ENCODE measurements around the gene HAPSTR1.

Gene HAPSTR1

DNA sequence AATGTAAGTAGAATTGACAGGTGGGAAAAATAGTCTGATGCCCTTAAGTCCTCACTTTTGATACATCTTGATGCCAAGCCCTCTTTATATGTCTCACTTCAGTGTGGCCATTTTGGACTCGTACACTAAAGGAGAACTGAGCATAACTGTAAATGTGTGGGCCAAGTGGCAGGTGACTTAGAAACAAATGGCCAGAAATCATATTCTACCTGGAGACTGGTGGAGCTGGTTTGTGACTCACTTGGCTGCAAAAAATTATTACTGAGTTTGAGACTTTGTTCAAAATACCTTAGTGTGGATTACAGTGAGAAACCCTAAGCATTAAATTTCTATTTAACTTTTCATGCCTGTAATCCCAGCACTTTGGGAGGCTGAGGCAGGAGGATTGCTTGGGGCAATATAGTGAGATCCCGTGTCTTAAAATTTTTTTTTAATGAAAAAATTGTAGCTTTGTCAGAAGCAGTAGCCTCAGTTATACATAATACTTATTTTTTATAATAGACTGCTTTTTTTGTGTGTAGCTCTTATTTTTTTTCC lies 5.0 kb downstream of the HAPSTR1 start:
- no peak for DNase-seq (ENCODE audit: low read depth)

DNA sequence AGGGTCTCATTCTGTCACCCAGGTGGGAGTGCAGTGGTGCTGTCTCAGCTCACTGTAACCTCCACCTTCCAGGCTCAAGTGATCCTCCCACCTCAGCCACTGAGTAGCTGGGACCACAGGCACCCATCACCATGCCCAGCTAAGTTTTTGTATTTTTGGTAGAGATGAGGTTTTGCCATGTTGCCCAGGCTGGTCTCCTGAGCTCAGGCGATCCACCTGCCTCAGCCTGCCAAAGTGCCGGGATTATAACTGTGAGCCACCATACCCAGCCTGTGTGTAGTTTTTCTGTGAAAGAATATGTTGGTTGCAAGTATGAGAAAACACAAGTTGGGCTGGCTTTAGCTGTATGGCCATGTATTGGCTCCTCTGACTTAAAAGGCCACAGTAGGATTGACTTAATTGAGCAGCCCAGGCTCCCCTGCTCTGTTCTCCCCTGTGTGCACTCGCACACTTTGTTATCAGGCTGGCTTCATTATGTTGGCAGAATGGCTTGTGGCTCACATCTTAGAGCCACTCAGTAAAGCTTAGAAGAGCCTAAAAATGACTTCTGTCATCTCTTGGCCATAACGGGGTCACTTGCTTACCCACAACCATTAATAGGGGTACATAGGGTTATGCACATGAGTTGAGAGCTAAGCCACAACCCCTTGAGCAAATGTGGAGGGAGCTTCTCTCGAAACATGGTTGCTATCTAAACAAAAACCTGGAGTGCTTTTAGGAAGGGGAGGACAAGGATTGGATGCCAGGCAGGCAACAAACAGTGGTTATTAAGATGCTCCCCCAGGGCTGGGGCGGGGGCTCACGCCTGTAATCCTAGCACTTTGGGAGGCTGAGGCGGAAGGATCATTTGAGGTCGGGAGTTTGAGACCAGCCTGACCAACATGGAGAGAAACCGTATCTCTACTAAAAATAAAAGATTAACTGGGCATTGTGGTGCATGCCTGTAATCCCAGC lies 6.1 kb downstream of the HAPSTR1 start:
- no peak for DNase-seq (ENCODE audit: low read depth)

DNA sequence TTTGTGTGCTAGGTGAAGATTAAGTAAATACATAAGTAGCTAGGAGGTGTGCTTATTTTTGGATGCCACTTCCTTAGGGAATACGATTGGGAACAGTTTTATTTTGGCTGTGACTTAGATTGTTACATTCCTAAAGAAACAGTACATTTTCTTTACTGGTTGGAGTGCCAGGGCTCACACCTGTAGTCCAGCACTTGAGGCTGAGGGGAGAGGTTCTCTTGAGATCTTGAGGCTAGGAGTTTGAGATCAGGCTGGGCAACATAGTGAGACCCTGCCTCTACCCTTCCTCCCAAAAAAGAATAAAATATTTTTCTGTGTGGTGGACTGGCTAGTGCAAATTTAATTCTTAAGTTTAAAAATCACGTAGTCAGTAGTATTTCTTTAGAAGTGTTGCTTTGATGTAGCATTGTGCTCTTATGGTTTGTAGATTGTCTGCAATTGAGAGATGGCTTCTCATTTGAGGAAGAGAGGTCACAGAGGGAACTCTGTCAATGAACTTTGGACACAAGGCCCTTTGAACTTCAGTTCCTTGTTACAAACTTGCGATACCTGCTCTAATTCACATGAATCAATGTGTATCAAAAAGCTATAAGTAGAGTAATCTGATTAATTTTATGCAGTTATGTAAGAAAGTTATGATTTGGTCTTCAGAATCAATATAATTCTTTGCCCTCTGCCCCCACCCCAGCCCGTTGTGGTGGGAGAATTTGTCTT lies 7.1 kb downstream of the HAPSTR1 start:
- DNase-seq (ENCODE audit: low read depth) = no peak

DNA sequence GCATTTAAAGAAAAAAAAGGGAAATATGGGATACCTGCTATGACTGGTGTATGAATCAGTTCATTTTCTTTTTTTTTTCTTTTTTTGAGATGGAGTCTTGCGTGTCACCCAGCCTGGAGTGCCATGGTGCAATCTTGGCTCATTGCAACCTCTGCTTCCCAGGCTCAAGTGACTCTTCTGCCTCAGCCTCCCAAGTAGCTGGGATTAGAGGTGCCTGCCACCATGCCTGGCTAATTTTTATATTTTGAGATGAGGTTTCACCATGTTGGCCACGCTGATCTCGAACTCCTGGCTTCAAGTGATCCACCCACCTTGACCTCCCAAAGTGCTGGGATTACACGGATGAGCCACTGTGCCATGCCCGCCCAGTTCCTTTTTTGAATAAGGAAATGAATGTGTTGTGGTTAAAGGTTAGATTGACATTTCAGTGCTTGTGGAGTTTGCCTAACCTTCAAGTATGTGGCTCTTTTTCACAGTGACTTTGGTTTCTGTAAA lies 7.7 kb downstream of the HAPSTR1 start:
- DNase-seq (ENCODE audit: low read depth) = no peak

DNA sequence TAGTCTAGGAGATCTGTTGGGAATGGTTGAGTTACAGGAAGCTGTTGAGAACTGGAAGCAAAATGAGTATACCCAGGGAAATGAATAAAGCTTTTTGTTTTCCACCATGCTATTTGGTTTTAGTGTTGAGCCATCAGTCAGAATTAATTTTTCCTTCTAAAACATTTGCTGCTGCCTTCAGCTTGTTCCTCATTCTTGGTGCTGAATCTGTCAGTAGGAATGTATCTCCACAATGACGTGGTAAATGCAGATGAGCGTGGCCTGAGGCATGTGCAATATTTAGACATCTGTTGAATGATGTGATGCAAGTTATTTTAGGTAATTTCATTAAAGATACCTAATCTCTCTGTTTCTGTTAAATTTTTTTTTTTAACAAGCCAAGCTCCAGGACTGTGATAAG lies 10.9 kb downstream of the HAPSTR1 start:
- DNase-seq (ENCODE audit: low read depth) = no peak

DNA sequence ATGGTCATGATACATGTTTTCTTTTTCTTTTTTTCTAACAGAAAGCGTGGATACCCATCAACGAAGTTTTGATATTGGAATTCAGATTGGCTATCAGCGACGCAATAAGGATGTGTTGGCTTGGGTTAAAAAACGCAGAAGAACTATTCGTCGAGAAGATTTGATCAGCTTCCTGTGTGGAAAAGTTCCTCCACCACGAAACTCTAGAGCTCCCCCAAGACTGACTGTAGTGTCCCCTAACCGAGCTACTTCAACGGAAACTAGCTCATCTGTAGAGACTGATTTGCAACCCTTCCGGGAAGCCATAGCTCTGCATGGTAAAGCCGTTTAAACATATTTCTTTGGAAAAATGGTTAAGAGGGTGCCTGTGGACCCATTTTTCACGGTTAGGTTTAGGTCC lies 11.5 kb downstream of the HAPSTR1 start:
- no peak for DNase-seq (ENCODE audit: low read depth)

DNA sequence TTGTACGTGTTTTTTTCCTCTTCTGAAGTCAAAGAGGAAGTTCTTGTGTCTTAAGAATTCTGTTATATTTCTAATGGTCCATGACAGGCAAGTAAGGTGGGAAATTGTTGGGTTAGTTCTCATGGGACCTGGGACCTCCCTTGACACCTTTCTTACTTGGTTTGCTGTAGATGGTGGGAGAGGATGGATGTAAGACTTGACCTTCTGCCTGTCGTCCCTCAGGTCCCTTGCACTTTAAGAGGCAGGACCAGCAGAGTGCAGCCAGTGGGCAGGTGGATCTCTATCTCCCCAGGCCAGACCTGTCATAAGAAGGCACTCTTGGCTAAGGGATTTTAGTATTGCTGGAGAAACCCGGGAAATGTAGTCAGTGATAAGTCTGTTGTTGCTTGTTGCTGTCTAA lies 12.1 kb downstream of the HAPSTR1 start:
- no peak for DNase-seq (ENCODE audit: low read depth)

DNA sequence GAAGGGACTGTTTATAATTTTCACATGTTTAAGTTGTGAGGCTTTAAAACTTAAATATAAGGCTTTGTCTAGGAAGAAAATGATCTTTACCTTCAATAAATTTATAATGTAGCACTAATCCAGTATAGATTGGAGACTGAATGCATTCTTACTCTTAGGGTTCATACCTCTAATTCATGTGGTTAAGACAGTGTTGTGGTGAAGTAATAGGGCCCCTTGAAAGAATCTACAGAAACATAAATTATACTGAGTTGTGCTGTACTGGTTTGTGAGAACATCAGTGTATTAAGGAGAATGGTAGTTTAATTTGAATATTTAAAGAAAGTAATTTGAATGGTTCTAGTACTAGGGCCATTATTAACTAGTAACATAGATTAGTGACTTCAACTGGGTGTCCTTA lies 13.7 kb downstream of the HAPSTR1 start:
- DNase-seq (ENCODE audit: low read depth) = no peak

DNA sequence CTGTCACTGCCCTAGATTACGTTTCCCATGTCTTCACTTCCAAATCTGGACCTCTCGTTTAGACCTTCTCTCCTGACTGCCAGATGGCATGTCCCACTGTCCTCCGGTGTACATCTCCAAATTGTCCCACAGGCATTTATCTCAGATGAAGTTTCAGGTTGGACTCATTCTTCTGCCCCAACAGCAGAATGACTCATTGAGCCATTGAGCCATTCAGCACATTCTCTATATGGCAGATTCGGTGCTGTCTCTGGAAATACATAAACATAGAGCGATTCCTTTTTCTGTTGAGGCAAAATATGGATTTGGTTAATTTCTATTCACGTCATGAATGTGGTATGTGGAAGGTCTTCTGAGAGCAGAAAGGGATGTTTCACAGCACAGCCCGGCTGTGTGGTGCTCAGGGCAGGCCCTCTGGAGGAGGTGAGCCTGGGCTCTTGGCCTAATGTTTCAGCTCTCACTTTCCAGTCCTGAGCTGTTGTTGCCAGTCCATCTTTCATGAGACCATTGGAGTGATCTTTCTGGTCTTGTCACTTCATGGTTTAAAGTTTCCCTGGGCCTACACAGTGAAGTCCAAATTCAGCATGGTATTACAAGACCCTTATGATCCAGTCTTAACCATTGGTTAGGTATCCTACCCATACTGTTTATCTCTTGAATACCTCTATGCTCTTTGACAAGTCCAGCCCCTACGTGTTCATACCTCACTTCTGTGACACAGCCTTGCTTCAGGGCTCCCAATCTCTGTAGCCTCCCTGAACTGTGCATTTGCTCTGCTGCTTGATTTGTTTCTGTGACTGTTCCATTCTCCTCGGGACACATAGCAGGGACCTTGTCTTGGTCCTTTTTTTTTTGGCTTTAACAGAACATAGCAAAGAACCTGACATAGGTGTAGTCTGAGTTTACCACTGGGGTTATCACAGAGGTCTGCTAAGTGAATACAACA lies 15.9 kb downstream of the HAPSTR1 start:
- DNase-seq (ENCODE audit: low read depth) = no peak

DNA sequence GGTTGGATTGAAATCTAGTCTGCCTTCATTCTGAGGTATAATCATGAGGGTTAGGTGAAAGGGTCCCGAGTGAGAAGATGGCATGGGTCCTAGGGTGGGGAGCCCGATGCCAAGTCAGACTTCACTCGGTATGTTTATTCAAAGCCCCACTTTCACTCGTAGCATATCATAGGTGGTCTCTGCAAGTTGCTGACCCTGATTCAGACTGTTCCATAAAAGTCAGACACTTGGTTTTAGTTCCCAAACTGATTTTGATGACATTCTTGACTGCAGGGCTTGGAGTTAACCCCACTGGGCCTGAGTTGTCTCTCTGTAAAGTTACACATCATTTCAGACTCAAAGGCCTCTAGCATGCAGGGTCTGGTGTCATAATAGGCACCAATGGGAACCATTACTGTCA lies 17.8 kb downstream of the HAPSTR1 start:
- DNase-seq (ENCODE audit: low read depth) = no peak

DNA sequence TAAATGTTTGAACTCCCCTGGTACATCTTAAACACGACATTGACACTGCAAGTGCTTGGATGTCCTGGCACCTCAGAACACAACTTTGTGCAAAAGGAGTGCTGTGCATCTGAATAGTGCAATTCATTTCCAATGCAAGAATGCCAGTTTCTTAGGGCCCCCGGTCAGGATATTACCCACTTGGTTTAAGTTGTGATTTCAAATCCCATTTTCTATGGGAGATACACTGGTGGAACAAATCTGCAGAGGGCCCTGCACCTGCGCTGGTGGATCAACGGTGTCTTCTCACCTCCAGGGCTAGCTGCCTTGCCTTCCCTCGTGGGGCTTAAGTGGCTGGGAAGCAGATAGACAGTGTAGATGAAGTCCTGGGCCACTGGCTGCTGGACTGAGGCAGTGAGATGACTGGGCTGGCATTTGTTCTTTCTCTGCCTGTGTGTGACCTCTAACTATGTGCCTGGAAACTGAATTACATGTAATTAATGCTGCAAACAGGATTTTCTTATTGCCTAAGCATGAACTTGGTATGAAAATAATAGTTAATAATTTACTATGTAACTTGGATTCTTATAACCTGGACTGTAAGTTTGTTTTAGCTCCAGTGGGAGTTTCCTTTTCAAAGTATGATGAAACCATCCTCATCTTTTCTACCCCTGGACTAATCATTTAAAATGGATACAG lies 20.9 kb downstream of the HAPSTR1 start:
- no peak for DNase-seq (ENCODE audit: low read depth)

DNA sequence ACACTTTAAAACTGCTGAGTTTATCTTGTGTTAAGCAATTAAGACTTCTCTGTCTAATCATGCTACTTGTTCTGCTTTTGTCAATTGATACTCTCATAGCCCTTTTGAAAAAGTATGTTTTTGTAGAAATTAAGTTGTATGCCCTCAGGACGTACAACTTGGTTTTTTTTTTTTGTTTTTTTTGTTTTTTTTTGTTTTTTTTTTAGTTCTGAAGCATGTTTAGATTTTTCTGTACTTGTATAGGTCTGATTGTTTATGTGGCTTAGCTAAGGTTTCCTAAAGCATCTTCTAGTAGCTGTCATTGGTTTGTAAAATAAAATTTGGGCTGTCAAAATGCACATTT lies 21.4 kb downstream of the HAPSTR1 start:
- no peak for DNase-seq (ENCODE audit: low read depth)

DNA sequence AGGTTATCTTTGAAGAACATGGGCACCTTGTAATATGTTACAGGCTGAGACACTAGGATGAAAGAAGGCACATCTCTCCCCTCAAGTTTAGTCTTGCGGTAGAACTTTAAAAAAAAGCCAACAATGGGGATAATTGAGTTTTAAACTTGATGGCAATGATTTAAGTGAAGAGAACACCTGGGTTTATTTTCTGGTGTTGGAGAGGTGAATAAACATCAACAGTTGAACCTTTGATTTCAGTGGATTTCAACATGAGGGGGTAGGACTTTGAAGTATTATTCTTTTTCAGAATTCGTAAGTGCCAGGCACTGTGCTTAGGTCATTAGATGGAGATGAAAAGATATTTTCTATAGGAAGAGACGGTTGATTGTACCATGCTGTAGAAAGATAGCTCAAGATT lies 22.3 kb downstream of the HAPSTR1 start:
- no peak for DNase-seq (ENCODE audit: low read depth)

DNA sequence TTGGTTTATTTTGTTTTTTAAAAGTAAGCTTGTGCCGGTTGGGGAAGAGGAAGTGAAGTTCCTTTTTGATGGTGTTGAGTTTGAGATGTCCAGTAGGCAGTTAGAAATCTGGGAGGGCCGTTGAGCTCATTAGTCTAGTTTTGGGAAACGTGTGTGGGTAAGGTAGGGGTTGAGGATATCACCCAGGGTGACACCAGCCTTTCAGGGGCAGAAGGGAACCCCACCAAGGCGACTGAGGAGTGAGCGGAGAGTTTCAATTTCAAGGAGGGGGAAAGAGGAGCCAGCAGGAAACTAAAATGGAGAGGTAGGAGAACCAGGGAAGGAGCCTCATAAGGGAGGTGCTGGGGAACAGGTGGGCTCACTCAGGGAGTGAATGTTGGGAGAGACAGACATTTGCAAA lies 22.7 kb downstream of the HAPSTR1 start:
- no peak for DNase-seq (ENCODE audit: low read depth)

DNA sequence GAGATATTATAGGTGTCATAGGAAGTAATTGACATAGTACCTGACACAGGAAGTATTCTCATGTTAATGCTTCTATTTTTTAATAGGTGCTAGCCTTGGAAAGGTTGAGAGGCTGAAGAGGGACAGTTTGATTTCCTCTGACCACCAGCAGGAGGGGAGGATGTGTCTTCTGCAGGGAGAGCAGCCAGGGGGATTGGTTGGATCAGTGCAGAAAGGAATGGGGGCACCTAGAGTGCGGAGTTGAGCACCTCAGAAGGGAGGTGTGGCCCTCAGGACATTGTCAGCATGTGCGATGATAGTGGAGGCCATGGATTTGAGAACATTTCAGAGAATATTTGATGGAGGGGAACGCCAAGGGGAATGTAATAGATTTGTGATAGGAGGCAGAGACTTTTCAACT lies 23.4 kb downstream of the HAPSTR1 start:
- DNase-seq (ENCODE audit: low read depth) = no peak

DNA sequence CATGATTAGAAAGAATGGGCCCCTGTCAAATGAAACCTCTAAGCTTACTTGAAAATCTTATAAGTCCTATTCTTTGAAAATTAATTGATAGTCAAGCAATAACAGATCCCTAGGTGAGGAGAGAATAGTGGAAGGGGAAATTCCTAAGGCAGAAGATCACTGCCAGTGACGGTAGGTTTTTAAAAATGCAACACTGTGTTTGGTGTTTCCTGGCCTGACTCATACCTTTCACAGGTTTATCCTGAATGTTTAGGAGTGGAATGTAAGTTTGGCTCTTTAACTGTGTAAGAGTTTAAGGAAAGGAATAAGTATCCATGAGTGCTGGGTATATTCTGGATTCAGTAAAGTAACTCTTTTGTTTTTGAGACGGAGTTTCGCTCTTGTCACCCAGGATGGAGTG lies 23.8 kb downstream of the HAPSTR1 start:
- no peak for DNase-seq (ENCODE audit: low read depth)

DNA sequence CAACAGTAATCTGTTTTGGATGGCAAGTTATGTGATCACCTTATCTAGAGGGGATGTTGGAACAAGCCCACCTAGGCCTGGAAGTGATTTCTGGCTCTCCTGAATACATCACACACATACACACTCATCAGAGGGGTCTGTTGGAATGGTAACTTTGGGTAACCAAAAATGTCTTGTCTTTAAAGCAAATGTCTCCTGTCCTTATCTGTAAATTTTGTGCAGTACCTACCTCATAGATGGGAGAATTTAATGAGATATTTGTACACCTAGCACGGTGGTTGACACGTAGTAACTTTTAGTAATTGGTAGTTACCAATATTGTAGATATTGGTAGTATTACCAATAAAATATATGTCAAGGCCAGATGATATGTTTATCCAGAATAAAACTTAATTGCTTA lies 24.7 kb downstream of the HAPSTR1 start:
- DNase-seq (ENCODE audit: low read depth) = no peak

DNA sequence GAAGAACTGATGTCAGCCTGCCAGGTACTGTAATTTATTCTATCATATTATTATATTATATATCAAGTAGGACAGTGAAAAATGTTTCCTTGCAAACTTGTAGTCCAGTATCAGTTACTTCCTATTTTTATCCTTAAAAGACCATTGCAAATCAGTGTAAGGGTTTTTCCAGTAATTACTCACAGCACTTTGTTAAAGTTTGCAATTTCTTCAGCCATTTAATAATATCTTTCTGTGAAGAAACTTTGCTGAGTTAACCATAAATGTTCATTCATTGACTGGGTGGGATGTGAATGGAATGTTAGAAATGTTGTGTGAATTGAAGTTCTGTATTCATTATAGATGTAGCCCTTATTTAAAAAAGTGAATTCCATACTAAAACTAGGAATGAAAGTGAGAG lies 26.7 kb downstream of the HAPSTR1 start:
- DNase-seq (ENCODE audit: low read depth) = no peak

DNA sequence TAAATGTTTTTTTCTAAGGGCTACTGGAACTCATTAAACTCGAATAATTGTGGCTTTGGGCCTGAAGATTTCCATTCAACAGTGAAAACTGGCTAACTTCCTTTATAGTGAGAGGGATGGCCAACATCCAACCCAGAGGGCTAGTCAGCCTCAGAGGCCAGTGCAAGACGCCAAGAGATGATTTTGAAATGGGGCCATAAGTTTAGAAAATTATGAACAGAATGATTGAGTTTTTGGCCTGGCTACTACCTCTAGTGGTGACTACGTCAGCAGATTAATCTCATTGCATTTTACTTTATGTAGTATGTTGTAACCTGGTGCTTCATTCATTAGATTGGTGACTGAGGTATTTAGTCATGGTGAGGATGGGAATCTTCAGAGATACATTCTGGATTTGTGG lies 28.4 kb downstream of the HAPSTR1 start:
- no peak for DNase-seq (ENCODE audit: low read depth)

DNA sequence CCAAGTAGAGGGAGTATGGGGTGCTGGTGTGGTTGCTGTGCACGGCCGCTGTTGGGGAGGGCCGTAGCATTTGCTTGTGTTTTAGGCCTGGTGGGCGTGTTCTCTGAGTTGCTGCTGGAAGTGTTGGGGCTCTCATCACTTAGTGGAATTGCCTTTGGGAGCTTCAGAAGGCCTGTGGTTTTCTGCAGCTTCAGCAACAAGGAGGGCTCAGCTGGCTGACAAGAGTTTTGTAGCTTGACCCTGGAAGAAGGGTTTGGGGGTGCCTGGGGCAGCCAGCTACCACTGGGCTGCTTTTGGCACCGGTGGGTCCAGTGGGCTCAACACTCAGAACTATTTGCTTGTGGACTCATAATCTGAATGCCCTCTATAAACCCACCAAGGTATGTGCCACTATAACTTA lies 30.9 kb downstream of the HAPSTR1 start:
- DNase-seq (ENCODE audit: low read depth) = no peak

DNA sequence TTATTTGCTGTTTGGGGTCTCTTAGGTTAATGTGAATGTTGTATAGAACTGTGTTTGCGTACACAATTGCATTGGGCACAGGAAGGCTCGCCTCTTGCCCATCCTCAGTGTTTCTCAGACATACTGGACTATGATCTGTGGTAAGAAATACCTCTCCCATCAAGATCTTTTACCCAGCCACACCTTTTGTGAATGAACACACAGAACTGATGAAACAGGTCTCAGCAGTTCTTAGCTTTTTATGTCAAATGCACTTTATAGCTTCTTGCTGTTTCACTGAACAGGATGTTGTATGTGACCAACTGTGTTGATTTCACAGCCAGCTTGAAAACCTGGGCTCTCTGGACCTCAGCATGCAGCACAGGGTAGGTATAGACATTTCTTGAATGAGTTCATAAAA lies 31.5 kb downstream of the HAPSTR1 start:
- no peak for DNase-seq (ENCODE audit: low read depth)

Data from stimulated activated CD8-positive, alpha-beta memory T cell treated with anti-CD3 and anti-CD28 coated beads, Interleukin-12 subunit alpha, Interleukin-12 subunit beta, amount 100 ng/mL, for 1 hour (primary cell).